ENCODE measurements around the gene LAMA2.
"Not testable (repeated sequence)": the region's sequence is repeated elsewhere in the genome, so short reads cannot be mapped to it uniquely, and the experiment has no call there.

Gene LAMA2

DNA sequence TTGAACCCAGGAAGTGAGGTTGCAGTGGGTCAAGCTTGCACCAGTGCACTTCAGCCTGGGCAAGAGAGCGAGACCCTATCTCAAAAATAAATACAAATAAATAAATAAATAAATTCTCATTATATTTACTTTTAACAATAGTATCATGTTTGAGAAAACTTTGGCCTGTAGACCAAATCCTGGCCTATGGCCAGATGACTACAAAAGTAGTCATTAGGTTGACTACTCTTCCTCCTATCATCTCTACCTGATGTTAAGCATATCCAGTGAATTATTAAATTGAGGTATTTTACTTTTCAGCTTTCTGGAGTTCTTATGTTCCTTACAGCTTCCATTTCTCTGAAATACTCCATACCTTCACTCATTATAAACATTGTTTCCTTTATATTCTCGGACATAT lies 280.6 kb downstream of the LAMA2 start:
- H3K9me3 ChIP-seq (ENCODE audit: severe bottlenecking) = no peaks in the 10 kb centered on the region
- DNase-seq = no peak
- TF ChIP-seq, protein P1, sequence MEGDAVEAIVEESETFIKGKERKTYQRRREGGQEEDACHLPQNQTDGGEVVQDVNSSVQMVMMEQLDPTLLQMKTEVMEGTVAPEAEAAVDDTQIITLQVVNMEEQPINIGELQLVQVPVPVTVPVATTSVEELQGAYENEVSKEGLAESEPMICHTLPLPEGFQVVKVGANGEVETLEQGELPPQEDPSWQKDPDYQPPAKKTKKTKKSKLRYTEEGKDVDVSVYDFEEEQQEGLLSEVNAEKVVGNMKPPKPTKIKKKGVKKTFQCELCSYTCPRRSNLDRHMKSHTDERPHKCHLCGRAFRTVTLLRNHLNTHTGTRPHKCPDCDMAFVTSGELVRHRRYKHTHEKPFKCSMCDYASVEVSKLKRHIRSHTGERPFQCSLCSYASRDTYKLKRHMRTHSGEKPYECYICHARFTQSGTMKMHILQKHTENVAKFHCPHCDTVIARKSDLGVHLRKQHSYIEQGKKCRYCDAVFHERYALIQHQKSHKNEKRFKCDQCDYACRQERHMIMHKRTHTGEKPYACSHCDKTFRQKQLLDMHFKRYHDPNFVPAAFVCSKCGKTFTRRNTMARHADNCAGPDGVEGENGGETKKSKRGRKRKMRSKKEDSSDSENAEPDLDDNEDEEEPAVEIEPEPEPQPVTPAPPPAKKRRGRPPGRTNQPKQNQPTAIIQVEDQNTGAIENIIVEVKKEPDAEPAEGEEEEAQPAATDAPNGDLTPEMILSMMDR (IDR thresholded peaks at IDR 0.05; ENCODE audit: low read depth, low read length) = no peak
- no peak overlapping the region for H3K27ac ChIP-seq
- no peaks in the 10 kb centered on the region for H3K27me3 ChIP-seq (ENCODE audit: insufficient read depth, low read depth, severe bottlenecking)
- no peaks in the 10 kb centered on the region for H3K36me3 ChIP-seq
- H3K4me3 ChIP-seq (ENCODE audit: low read depth, low read length) = no peak overlapping the region

DNA sequence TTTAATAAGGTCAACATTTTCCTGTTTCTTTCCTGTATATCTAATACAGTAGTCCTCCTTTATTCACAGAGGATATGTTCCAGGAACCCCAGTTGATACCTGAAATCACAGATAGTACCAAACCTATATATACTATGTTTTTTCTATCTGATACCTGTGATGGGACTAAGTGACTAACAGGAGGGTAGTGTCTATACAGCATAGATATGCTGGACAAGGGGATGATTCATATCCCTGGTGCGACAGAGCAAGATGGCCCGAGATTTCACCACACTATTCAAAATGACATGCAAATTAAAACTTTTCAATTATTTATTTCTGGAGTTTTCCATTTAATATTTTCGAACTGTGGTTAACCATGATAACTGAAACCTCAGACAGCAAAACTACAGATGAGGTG lies 281.1 kb downstream of the LAMA2 start:
- TF ChIP-seq, protein P1 (IDR thresholded peaks at IDR 0.05; ENCODE audit: low read depth, low read length) = no peak
- no peaks in the 10 kb centered on the region for H3K9me3 ChIP-seq (ENCODE audit: severe bottlenecking)
- no peaks in the 10 kb centered on the region for H3K27me3 ChIP-seq (ENCODE audit: insufficient read depth, low read depth, severe bottlenecking)
- H3K4me3 ChIP-seq (ENCODE audit: low read depth, low read length) = no peak overlapping the region
- no peak overlapping the region for H3K27ac ChIP-seq
- DNase-seq = no peak
- no peaks in the 10 kb centered on the region for H3K36me3 ChIP-seq

DNA sequence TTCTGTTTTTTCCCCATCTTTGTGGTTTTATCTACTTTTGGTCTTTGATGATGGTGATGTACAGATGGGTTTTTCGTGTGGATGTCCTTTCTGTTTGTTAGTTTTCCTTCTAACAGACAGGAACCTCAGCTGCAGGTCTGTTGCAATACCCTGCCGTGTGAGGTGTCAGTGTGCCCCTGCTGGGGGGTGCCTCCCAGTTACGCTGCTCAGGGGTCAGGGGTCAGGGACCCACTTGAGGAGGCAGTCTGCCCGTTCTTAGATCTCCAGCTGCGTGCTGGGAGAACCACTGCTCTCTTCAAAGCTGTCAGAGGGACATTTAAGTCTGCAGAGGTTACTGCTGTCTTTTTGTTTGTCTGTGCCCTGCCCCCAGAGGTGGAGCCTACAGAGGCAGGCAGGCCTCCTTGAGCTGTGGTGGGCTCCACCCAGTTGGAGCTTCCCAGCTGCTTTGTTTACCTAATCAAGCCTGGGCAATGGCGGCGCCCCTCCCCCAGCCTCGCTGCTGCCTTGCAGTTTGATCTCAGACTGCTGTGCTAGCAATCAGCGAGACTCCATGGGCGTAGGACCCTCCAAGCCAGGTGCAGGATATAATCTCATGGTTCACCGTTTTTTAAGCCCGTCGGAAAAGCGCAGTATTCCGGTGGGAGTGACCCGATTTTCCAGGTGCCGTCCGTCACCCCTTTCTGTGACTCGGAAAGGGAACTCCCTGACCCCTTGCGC lies 289.5 kb downstream of the LAMA2 start:
- H3K27me3 ChIP-seq (ENCODE audit: insufficient read depth, low read depth, severe bottlenecking); H3K9me3 ChIP-seq (ENCODE audit: severe bottlenecking); H3K27ac ChIP-seq; H3K36me3 ChIP-seq; DNase-seq; H3K4me3 ChIP-seq (ENCODE audit: low read depth, low read length): not testable (repeated sequence)

DNA sequence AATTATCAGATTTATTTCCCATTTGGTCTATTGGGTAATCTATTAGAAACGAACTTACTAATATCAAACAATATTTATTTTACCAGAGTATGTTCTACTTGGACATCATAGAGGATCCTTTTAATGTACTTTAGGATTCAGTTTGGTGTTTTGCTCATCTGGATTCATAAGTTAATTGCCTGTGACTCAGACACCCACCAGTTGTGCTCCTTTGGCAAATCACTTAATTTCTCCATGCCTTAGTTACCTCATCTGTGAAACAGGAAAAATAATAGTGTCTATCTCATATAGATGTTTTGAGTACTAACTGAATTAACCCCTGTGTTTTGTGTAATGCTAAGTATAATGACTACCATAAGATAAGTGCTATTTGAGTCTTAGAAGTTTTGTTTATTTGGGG lies 292.1 kb downstream of the LAMA2 start:
- H3K27ac ChIP-seq = no peak overlapping the region
- no peak for DNase-seq
- H3K27me3 ChIP-seq (ENCODE audit: insufficient read depth, low read depth, severe bottlenecking) = no peaks in the 10 kb centered on the region
- H3K36me3 ChIP-seq = no peaks in the 10 kb centered on the region
- TF ChIP-seq, protein P1 (IDR thresholded peaks at IDR 0.05; ENCODE audit: low read depth, low read length) = no peak
- H3K9me3 ChIP-seq (ENCODE audit: severe bottlenecking) = no peaks in the 10 kb centered on the region
- no peak overlapping the region for H3K4me3 ChIP-seq (ENCODE audit: low read depth, low read length)

DNA sequence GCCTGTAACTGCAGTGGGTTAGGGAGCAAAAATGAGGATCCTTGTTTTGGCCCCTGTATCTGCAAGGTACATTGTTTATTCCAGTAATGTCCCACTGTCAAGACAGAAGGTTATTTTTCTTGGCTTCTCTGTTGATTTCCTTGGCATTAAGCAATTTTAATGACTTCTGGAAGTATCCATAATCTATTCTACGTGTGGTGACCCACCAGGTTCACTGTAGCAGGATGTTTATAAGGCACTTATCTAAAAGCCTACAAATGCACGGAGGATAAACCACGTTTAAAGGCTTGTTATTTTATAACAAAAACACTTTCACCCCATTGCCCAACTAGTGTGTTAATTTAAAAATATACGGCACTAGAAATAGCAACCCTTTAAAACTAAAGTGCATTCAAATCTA lies 294.9 kb downstream of the LAMA2 start:
- no peak for DNase-seq
- no peaks in the 10 kb centered on the region for H3K9me3 ChIP-seq (ENCODE audit: severe bottlenecking)
- TF ChIP-seq, protein P1 (IDR thresholded peaks at IDR 0.05; ENCODE audit: low read depth, low read length) = no peak

DNA sequence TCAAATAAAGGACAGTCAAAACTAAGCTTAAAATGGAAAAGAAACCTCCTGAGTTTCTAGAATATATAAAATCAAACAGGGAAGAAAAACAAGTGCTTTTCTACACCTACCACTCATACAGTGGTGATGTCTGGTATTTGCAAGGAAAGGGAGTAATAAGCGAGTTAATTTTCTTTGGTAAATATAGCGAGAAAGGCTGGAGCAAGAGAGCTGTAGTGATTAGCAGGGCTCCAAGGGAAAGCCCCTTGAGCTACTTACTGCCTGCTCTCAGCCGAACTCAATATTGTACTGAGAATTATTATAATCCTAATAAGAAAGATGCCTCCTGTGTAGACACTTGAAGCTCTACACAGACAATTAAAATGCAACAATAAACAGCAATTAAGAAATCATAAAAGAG lies 296.3 kb downstream of the LAMA2 start:
- DNase-seq = no peak

More for the DNA sequence above, 294.9 kb downstream of the LAMA2 start:
- H3K27me3 ChIP-seq (ENCODE audit: insufficient read depth, low read depth, severe bottlenecking) = no peaks in the 10 kb centered on the region
- H3K36me3 ChIP-seq = no peaks in the 10 kb centered on the region
- H3K4me3 ChIP-seq (ENCODE audit: low read depth, low read length) = no peak overlapping the region
- H3K27ac ChIP-seq = no peak overlapping the region

More for the DNA sequence above, 296.3 kb downstream of the LAMA2 start:
- TF ChIP-seq, protein P1 (IDR thresholded peaks at IDR 0.05; ENCODE audit: low read depth, low read length) = no peak
- Histone ChIP-seq H3K27ac (no peak overlapping the region), H3K36me3 (no peaks in the 10 kb centered on the region), H3K27me3 (ENCODE audit: insufficient read depth, low read depth, severe bottlenecking) (no peaks in the 10 kb centered on the region), H3K4me3 (ENCODE audit: low read depth, low read length) (no peak overlapping the region), H3K9me3 (ENCODE audit: severe bottlenecking) (no peaks in the 10 kb centered on the region)

All from WERI-Rb-1 (cell line).